ENCODE results near the gene GORASP1. TPM values are rescaled to one million over a fixed set of nuclear protein-coding genes. Genes with fewer than 3 reads are reported as not detected.

Gene GORASP1
- total and polyA plus RNA-seq, 2 of the 13 experiments (the other 11 are each of a cell fraction or from before 2014, with no cell fraction given), result 36.4 to 39.8 TPM

DNA sequence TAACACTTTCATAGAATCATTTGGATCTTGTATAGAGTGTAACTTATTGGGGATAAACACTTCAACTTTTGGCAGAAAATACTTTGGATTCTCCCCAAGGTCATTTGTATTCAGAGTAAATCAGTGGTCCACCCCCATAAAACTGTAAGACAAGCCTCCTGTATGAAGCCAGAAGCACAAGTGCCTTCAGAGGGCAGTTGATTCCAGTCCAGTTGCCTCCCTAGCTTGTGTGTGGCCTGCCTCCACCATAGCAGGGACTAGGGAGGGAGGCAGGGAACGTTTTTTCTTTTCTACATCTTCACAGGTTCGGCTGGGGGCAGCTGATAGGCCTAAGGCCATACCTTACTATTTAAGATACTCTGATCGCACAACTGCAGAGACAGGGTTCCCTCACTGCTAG is 11.6 kb downstream of the GORASP1 start (continued):
- TF ChIP-seq ZNF343 (CRISPR knock-in tag; IDR thresholded peaks at IDR 0.05), result no peak
- TF ChIP-seq, protein P1, sequence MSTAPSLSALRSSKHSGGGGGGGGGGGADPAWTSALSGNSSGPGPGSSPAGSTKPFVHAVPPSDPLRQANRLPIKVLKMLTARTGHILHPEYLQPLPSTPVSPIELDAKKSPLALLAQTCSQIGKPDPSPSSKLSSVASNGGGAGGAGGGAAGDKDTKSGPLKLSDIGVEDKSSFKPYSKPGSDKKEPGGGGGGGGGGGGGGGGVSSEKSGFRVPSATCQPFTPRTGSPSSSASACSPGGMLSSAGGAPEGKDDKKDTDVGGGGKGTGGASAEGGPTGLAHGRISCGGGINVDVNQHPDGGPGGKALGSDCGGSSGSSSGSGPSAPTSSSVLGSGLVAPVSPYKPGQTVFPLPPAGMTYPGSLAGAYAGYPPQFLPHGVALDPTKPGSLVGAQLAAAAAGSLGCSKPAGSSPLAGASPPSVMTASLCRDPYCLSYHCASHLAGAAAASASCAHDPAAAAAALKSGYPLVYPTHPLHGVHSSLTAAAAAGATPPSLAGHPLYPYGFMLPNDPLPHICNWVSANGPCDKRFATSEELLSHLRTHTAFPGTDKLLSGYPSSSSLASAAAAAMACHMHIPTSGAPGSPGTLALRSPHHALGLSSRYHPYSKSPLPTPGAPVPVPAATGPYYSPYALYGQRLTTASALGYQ (CRISPR knock-in tag; IDR thresholded peaks at IDR 0.05), result no peak

DNA sequence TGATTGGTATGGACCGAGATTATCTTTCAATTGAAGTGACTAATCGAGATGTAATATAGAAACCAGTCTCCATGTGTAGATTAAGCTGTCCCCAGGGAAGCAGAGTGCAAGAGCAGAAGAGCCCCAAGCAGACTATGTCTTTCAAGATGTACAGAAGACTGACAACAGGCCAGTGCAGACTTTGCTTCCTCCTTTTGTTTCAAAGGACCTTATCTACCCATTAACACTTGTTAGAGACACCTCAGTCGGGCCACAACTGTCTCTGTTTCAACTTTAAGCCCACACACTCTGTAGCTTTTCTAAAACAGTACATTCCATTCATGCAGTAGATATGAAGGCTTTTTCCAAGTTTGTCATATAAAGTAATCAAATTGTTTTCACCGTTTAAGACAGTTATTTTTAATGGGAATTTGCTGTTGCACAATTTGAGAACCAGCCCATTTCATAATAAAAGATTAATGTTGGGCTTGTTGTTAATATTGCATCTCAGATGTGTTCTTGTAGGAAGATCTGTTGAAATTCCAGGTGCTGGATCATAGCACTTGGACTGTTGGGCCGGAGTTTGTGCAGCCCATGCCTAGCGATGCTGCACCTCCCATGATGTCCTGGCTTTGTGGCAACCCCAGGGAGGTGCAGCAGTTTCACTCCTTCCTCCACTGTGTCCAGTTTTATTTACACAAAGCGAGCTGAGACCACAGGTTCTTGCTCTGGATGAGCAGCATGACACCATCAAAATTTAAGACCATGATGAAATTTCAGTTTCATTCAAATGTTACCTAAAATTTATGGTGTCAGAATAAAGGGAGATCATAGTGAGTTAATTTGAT is 12.4 kb downstream of the GORASP1 start:
- H3K4me3 ChIP-seq (replicated peaks in 1 of 3; ENCODE audit: insufficient read depth in 1 of 3, low read depth in 2 of 3, low read length in 3 of 3), result no peak overlapping the region
- ATAC-seq (no peak), DNase-seq (ENCODE audit: low spot score) (no peak), FAIRE-seq (no peak)
- no peaks in the 10 kb centered on the region for H3K79me2 ChIP-seq (ENCODE audit: insufficient read depth, low read length)
- intact Hi-C loops (cut with micrococcal nuclease; ENCODE audit: unreplicated experiment) (loop anchor here (5.0 kb wide), 1 partner anchor 1638 kb away; no protein-coding TSS in a partner anchor), in situ Hi-C loops (cut with HindIII; ENCODE audit: extremely low pct_ligation_motif_present, low pct_unique_long_range_greater_than_20kb) (no loop called here)
- no peak overlapping the region for H3K9ac ChIP-seq (ENCODE audit: insufficient read depth, low read depth, low read length)
- H3K4me2 ChIP-seq (ENCODE audit: low read depth, low read length), result no peak overlapping the region
- H3K27ac ChIP-seq (ENCODE audit: extremely low read length, insufficient read depth, low read length), result no peak overlapping the region
- POLR2A ChIA-PET, result no interaction called here
- peaks cover 21 to 88% of the 10 kb centered on the region in 2 experiments for H3K36me3 ChIP-seq (replicated peaks in 1 of 2; ENCODE audit: control insufficient read depth in 1 of 2, insufficient read depth in 2 of 2, low read length in 2 of 2)
- H4K20me1 ChIP-seq (ENCODE audit: insufficient read depth, low read length), result no peaks in the 10 kb centered on the region
- no peaks in the 10 kb centered on the region for H3K27me3 ChIP-seq (ENCODE audit: control insufficient read depth in 1 of 2, insufficient read depth in 2 of 2, low read length in 2 of 2)
- H3K4me1 ChIP-seq (ENCODE audit: insufficient read depth, low read length), result peaks cover 14% of the 10 kb centered on the region
- no peak overlapping the region for H2AFZ ChIP-seq (ENCODE audit: low read length)
- BruUV-seq (replicated peaks), result TSS peak; percentile 28
- H3K9me3 ChIP-seq (ENCODE audit: low read length), result no peaks in the 10 kb centered on the region
- CTCF ChIA-PET (ENCODE audit: low intra/inter-chr PET ratio, low total read pairs), result no interaction called here
- 96% methylated on average over 7 of the region's 7 CpGs for WGBS (ENCODE audit: low lambda C conversion rate)
- TF ChIP-seq, protein P2, sequence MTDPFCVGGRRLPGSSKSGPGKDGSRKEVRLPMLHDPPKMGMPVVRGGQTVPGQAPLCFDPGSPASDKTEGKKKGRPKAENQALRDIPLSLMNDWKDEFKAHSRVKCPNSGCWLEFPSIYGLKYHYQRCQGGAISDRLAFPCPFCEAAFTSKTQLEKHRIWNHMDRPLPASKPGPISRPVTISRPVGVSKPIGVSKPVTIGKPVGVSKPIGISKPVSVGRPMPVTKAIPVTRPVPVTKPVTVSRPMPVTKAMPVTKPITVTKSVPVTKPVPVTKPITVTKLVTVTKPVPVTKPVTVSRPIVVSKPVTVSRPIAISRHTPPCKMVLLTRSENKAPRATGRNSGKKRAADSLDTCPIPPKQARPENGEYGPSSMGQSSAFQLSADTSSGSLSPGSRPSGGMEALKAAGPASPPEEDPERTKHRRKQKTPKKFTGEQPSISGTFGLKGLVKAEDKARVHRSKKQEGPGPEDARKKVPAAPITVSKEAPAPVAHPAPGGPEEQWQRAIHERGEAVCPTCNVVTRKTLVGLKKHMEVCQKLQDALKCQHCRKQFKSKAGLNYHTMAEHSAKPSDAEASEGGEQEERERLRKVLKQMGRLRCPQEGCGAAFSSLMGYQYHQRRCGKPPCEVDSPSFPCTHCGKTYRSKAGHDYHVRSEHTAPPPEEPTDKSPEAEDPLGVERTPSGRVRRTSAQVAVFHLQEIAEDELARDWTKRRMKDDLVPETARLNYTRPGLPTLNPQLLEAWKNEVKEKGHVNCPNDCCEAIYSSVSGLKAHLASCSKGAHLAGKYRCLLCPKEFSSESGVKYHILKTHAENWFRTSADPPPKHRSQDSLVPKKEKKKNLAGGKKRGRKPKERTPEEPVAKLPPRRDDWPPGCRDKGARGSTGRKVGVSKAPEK (CRISPR knock-in tag; IDR thresholded peaks at IDR 0.05; ENCODE audit: borderline replicate concordance), result no peak
- no peak for TF ChIP-seq ZNF883 (CRISPR knock-in tag; IDR thresholded peaks at IDR 0.05; ENCODE audit: not compliant biosample characterization)
- no peak for TF ChIP-seq TAF15 (IDR thresholded peaks at IDR 0.05; ENCODE audit: low read depth, low read length, poor library complexity, severe bottlenecking)
- TF ChIP-seq, protein P3, sequence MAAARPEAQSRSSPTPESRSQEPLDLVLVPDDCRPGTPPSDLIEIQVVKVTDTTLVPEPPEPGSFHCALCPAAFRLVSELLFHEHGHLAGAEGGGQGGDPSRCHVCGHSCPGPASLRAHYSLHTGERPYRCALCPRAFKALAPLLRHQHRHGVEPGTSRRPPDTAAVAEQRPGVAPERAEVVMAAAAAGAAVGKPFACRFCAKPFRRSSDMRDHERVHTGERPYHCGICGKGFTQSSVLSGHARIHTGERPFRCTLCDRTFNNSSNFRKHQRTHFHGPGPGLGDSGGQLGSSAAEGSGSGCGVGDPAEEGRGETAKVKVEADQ (CRISPR knock-in tag; IDR thresholded peaks at IDR 0.05; ENCODE audit: borderline replicate concordance), result no peak
- no peak for TF ChIP-seq ZNF496 (CRISPR knock-in tag; IDR thresholded peaks at IDR 0.05; ENCODE audit: insufficient replicate concordance)
- TF ChIP-seq, protein P4, sequence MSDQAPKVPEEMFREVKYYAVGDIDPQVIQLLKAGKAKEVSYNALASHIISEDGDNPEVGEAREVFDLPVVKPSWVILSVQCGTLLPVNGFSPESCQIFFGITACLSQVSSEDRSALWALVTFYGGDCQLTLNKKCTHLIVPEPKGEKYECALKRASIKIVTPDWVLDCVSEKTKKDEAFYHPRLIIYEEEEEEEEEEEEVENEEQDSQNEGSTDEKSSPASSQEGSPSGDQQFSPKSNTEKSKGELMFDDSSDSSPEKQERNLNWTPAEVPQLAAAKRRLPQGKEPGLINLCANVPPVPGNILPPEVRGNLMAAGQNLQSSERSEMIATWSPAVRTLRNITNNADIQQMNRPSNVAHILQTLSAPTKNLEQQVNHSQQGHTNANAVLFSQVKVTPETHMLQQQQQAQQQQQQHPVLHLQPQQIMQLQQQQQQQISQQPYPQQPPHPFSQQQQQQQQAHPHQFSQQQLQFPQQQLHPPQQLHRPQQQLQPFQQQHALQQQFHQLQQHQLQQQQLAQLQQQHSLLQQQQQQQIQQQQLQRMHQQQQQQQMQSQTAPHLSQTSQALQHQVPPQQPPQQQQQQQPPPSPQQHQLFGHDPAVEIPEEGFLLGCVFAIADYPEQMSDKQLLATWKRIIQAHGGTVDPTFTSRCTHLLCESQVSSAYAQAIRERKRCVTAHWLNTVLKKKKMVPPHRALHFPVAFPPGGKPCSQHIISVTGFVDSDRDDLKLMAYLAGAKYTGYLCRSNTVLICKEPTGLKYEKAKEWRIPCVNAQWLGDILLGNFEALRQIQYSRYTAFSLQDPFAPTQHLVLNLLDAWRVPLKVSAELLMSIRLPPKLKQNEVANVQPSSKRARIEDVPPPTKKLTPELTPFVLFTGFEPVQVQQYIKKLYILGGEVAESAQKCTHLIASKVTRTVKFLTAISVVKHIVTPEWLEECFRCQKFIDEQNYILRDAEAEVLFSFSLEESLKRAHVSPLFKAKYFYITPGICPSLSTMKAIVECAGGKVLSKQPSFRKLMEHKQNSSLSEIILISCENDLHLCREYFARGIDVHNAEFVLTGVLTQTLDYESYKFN (CRISPR knock-in tag; conservative IDR thresholded peaks at IDR 0.05), result no peak
- TF ChIP-seq NR3C1 (CRISPR knock-in tag; IDR thresholded peaks at IDR 0.05), result no peak
- no peak for TF ChIP-seq MTF1 (CRISPR knock-in tag; IDR thresholded peaks at IDR 0.05)
- TF ChIP-seq RORA (CRISPR knock-in tag; IDR thresholded peaks at IDR 0.05), result no peak
- no peak for TF ChIP-seq CEBPB (IDR thresholded peaks at IDR 0.05; ENCODE audit: borderline replicate concordance, low read depth, low read length)
